ENCODE measurements around the gene ARAP2. TPM values are rescaled to one million over a fixed set of nuclear protein-coding genes. Genes with fewer than 3 reads are reported as not detected.

The ARAP2 gene
- total RNA-seq, 2 experiments from 2014 or later, result 49.3 to 57.7 TPM

- Mint-ChIP-seq H3K27ac (no peak overlapping the region), H3K27me3 (no peaks in the 10 kb centered on the region), H3K4me3 (no peak overlapping the region), H3K9me3 (no peaks in the 10 kb centered on the region), H3K36me3 (peaks cover 12% of the 10 kb centered on the region), H3K4me1 (ENCODE audit: low read depth) (peaks cover 7% of the 10 kb centered on the region)
- intact Hi-C loops (cut with micrococcal nuclease), result no loop called here
- DNase-seq, result no peak
- POLR2A ChIA-PET, result no interaction called here
- CTCF ChIA-PET, result no interaction called here
These were observed 111.2 kb downstream of the ARAP2 start for GRCh38 chr4:36133086-36133485.

GRCh38 chr4:36130641-36131040 lies 113.7 kb downstream of the ARAP2 start:
- POLR2A ChIA-PET, result no interaction called here
- Mint-ChIP-seq H3K27ac (no peak overlapping the region), H3K4me3 (no peak overlapping the region), H3K4me1 (ENCODE audit: low read depth) (peaks cover 7% of the 10 kb centered on the region), H3K9me3 (no peaks in the 10 kb centered on the region), H3K27me3 (no peaks in the 10 kb centered on the region), H3K36me3 (peaks cover 14% of the 10 kb centered on the region)
- CTCF ChIA-PET, result no interaction called here
- no peak for DNase-seq
- intact Hi-C loops (cut with micrococcal nuclease), result no loop called here

GRCh38 chr4:36128689-36129088 lies 115.6 kb downstream of the ARAP2 start:
- intact Hi-C loops (cut with micrococcal nuclease), result no loop called here
- ChIA-PET POLR2A (no interaction called here), CTCF (no interaction called here)
- no peak for DNase-seq
- Mint-ChIP-seq H3K4me3 (no peak overlapping the region), H3K9me3 (no peaks in the 10 kb centered on the region), H3K36me3 (peaks cover 31% of the 10 kb centered on the region), H3K4me1 (ENCODE audit: low read depth) (peaks cover 7% of the 10 kb centered on the region), H3K27ac (no peak overlapping the region), H3K27me3 (no peaks in the 10 kb centered on the region)

- no peaks in the 10 kb centered on the region for H3K9me3 Mint-ChIP-seq
- intact Hi-C loops (cut with micrococcal nuclease), result no loop called here
- H3K4me1 Mint-ChIP-seq (ENCODE audit: low read depth), result peaks cover 2% of the 10 kb centered on the region
- CTCF ChIA-PET, result no interaction called here
- POLR2A ChIA-PET, result no interaction called here
- no peak for DNase-seq
- H3K27ac Mint-ChIP-seq, result no peak overlapping the region
- H3K27me3 Mint-ChIP-seq, result no peaks in the 10 kb centered on the region
- peaks cover 39% of the 10 kb centered on the region for H3K36me3 Mint-ChIP-seq
- H3K4me3 Mint-ChIP-seq, result no peak overlapping the region
These were observed 120.4 kb downstream of the ARAP2 start for GRCh38 chr4:36123906-36124305.

GRCh38 chr4:36115312-36115711 lies 129.0 kb downstream of the ARAP2 start:
- no peaks in the 10 kb centered on the region for H3K9me3 Mint-ChIP-seq
- peaks cover 33% of the 10 kb centered on the region for H3K36me3 Mint-ChIP-seq
- H3K27me3 Mint-ChIP-seq, result no peaks in the 10 kb centered on the region
- DNase-seq, result no peak
- H3K4me1 Mint-ChIP-seq (ENCODE audit: low read depth), result no peaks in the 10 kb centered on the region
- intact Hi-C loops (cut with micrococcal nuclease), result no loop called here
- CTCF ChIA-PET, result no interaction called here
- no peak overlapping the region for H3K27ac Mint-ChIP-seq
- POLR2A ChIA-PET, result no interaction called here
- no peak overlapping the region for H3K4me3 Mint-ChIP-seq

- H3K9me3 Mint-ChIP-seq, result no peaks in the 10 kb centered on the region
- H3K4me3 Mint-ChIP-seq, result no peak overlapping the region
- intact Hi-C loops (cut with micrococcal nuclease), result no loop called here
- DNase-seq, result no peak
- H3K36me3 Mint-ChIP-seq, result peaks cover 22% of the 10 kb centered on the region
- ChIA-PET CTCF (no interaction called here), POLR2A (no interaction called here)
- no peaks in the 10 kb centered on the region for H3K4me1 Mint-ChIP-seq (ENCODE audit: low read depth)
- no peaks in the 10 kb centered on the region for H3K27me3 Mint-ChIP-seq
- H3K27ac Mint-ChIP-seq, result no peak overlapping the region
These were observed 133.1 kb downstream of the ARAP2 start for GRCh38 chr4:36111172-36111571.

GRCh38 chr4:36099509-36099908 lies 144.8 kb downstream of the ARAP2 start:
- ChIA-PET POLR2A (no interaction called here), CTCF (interaction anchor here (1.3 kb wide), 1 partner anchor 28 kb away, joined by 3 read pairs; no protein-coding TSS in a partner anchor)
- Mint-ChIP-seq H3K36me3 (peaks cover 46% of the 10 kb centered on the region), H3K27me3 (no peaks in the 10 kb centered on the region), H3K27ac (no peak overlapping the region), H3K9me3 (no peaks in the 10 kb centered on the region), H3K4me1 (ENCODE audit: low read depth) (no peaks in the 10 kb centered on the region), H3K4me3 (no peak overlapping the region)
- intact Hi-C loops (cut with micrococcal nuclease), result loop anchor here (1.0 kb wide), 1 partner anchor 18 kb away; no protein-coding TSS in a partner anchor
- no peak for DNase-seq

GRCh38 chr4:36094995-36095394 lies 149.3 kb downstream of the ARAP2 start:
- POLR2A ChIA-PET, result interaction anchor here (0.9 kb wide), 1 partner anchor 9 kb away, joined by 3 read pairs; no protein-coding TSS in a partner anchor
- Mint-ChIP-seq H3K36me3 (peaks cover 34% of the 10 kb centered on the region), H3K9me3 (no peaks in the 10 kb centered on the region), H3K4me3 (no peak overlapping the region), H3K27me3 (no peaks in the 10 kb centered on the region), H3K4me1 (ENCODE audit: low read depth) (no peaks in the 10 kb centered on the region), H3K27ac (no peak overlapping the region)
- no peak for DNase-seq
- intact Hi-C loops (cut with micrococcal nuclease), result no loop called here
- CTCF ChIA-PET, result no interaction called here

GRCh38 chr4:36091997-36092396 lies 152.3 kb downstream of the ARAP2 start:
- Mint-ChIP-seq H3K27ac (no peak overlapping the region), H3K36me3 (peaks cover 18% of the 10 kb centered on the region), H3K4me3 (no peak overlapping the region), H3K27me3 (no peaks in the 10 kb centered on the region), H3K9me3 (no peaks in the 10 kb centered on the region), H3K4me1 (ENCODE audit: low read depth) (peaks cover 6% of the 10 kb centered on the region)
- ChIA-PET CTCF (no interaction called here), POLR2A (no interaction called here)
- DNase-seq, result no peak
- intact Hi-C loops (cut with micrococcal nuclease), result no loop called here

- H3K9me3 Mint-ChIP-seq, result no peaks in the 10 kb centered on the region
- ChIA-PET POLR2A (no interaction called here), CTCF (no interaction called here)
- H3K27ac Mint-ChIP-seq, result no peak overlapping the region
- no peak for DNase-seq
- H3K4me1 Mint-ChIP-seq (ENCODE audit: low read depth), result peaks cover 15% of the 10 kb centered on the region
- intact Hi-C loops (cut with micrococcal nuclease), result no loop called here
- H3K36me3 Mint-ChIP-seq, result peaks cover 16% of the 10 kb centered on the region
- no peak overlapping the region for H3K4me3 Mint-ChIP-seq
- H3K27me3 Mint-ChIP-seq, result no peaks in the 10 kb centered on the region
These were observed 155.8 kb downstream of the ARAP2 start for GRCh38 chr4:36088542-36088941.

- ChIA-PET POLR2A (no interaction called here), CTCF (no interaction called here)
- Mint-ChIP-seq H3K27ac (peak overlapping the region; percentile 1), H3K36me3 (peaks cover 12% of the 10 kb centered on the region), H3K9me3 (no peaks in the 10 kb centered on the region), H3K4me3 (no peak overlapping the region), H3K4me1 (ENCODE audit: low read depth) (peaks cover 15% of the 10 kb centered on the region), H3K27me3 (no peaks in the 10 kb centered on the region)
- DNase-seq, result no peak
- intact Hi-C loops (cut with micrococcal nuclease), result loop anchor here (1.0 kb wide), 1 partner anchor 158 kb away; the partner anchor contains the start of gene ARAP2
These were observed 158.0 kb downstream of the ARAP2 start for GRCh38 chr4:36086261-36086786.

- intact Hi-C loops (cut with micrococcal nuclease), result no loop called here
- H3K4me1 Mint-ChIP-seq (ENCODE audit: low read depth), result peaks cover 16% of the 10 kb centered on the region
- H3K36me3 Mint-ChIP-seq, result peaks cover 11% of the 10 kb centered on the region
- no peaks in the 10 kb centered on the region for H3K27me3 Mint-ChIP-seq
- H3K27ac Mint-ChIP-seq, result no peak overlapping the region
- H3K9me3 Mint-ChIP-seq, result no peaks in the 10 kb centered on the region
- CTCF ChIA-PET, result no interaction called here
- DNase-seq, result no peak
- POLR2A ChIA-PET, result interaction anchor here (0.6 kb wide), 1 partner anchor 35 kb away, joined by 3 read pairs; no protein-coding TSS in a partner anchor
- H3K4me3 Mint-ChIP-seq, result no peak overlapping the region
These were observed 161.5 kb downstream of the ARAP2 start for GRCh38 chr4:36082817-36083216.

GRCh38 chr4:36081185-36081584 lies 163.1 kb downstream of the ARAP2 start:
- H3K36me3 Mint-ChIP-seq, result peaks cover 9% of the 10 kb centered on the region
- no peak overlapping the region for H3K27ac Mint-ChIP-seq
- ChIA-PET CTCF (no interaction called here), POLR2A (no interaction called here)
- H3K4me1 Mint-ChIP-seq (ENCODE audit: low read depth), result peaks cover 7% of the 10 kb centered on the region
- intact Hi-C loops (cut with micrococcal nuclease), result loop anchor here (1.0 to 2.0 kb wide), 10 partner anchors 18 to 318 kb away; no protein-coding TSS in a partner anchor
- H3K9me3 Mint-ChIP-seq, result no peaks in the 10 kb centered on the region
- peak; percentile 37 for DNase-seq
- no peak overlapping the region for H3K4me3 Mint-ChIP-seq
- no peaks in the 10 kb centered on the region for H3K27me3 Mint-ChIP-seq
